ENCODE results near the gene SCYGR3. TPM values are rescaled to one million over a fixed set of nuclear protein-coding genes. Genes with fewer than 3 reads are reported as not detected.

The SCYGR3 gene, protein sequence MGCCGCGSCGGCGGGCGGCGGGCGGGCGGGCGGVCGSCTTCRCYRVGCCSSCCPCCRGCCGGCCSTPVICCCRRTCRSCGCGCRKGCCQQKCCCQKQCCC
- total RNA-seq (2014; rRNA removed; shearing (Covaris generic)), result not detected in 2 replicates

DNA sequence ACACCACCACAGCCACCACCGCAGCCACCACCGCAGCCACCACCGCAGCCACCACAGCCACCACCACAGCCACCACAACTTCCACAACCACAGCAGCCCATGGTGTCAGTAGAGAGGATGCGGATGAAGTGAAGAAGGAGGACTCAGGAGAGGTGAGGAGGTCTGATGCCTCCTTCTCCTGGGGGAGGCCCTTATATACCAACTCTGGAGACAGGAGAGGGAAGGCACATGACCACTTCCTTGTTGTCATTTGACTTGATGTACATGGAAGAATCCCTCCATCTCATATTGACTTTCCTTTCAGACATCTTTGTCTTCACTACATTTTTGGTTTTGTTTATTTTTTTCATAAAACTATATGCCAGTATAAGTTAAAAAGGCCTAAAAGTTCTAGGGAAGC lies at the start of gene SCYGR3:
Gene SCYGR3 (minus strand): TSS at position 101 of the 400 bp plus-strand sequence. CDS start 0 bp downstream, at position 101.

GRCh38 chr2:227617316-227618230 lies 2.9 kb upstream of the SCYGR3 start, which contains the start of gene SCYGR4:
TSS of gene SCYGR4 (plus strand) at chr2:227617498. CDS start at chr2:227617498, 0 bp downstream.

GRCh38 chr2:227598835-227599503 lies 15.7 kb downstream of the SCYGR3 start, which contains the start of gene SCYGR2:
TSS of gene SCYGR2 (plus strand) at chr2:227598893. CDS start at chr2:227598893, 0 bp downstream.

Other genes starting within 250 kb of the SCYGR3 start
- gene TM4SF20, start 235.5 kb downstream of the SCYGR3 start, total RNA-seq (2014; rRNA removed; shearing (Covaris generic)), result not detected in 2 replicates
- not detected in 2 replicates for gene SCYGR1, start 226.9 kb downstream of the SCYGR3 start, total RNA-seq (2014; rRNA removed; shearing (Covaris generic))
- 17.7 and 23.8 TPM in 2 replicates for gene AGFG1, start 142.7 kb downstream of the SCYGR3 start, total RNA-seq (2014; rRNA removed; shearing (Covaris generic))
- gene SCYGR2, start 15.9 kb downstream of the SCYGR3 start, total RNA-seq (2014; rRNA removed; shearing (Covaris generic)), result not detected in 2 replicates
- not detected in 2 replicates for gene SCYGR4, start 2.7 kb upstream of the SCYGR3 start, total RNA-seq (2014; rRNA removed; shearing (Covaris generic))
- gene SCYGR5, start 52.0 kb upstream of the SCYGR3 start, total RNA-seq (2014; rRNA removed; shearing (Covaris generic)), result not detected in 2 replicates
- 0.68 and 1.1 TPM in 2 replicates for gene SLC19A3, start 103.2 kb upstream of the SCYGR3 start, total RNA-seq (2014; rRNA removed; shearing (Covaris generic))
- gene SCYGR6, start 109.9 kb upstream of the SCYGR3 start, total RNA-seq (2014; rRNA removed; shearing (Covaris generic)), result not detected in 2 replicates
- not detected in 2 replicates for gene SCYGR7, start 113.5 kb upstream of the SCYGR3 start, total RNA-seq (2014; rRNA removed; shearing (Covaris generic))
- not detected in 2 replicates for gene SCYGR8, start 131.1 kb upstream of the SCYGR3 start, total RNA-seq (2014; rRNA removed; shearing (Covaris generic))
- 1.3 TPM in 1 of 2 replicates, not detected in the other for gene CCL20, start 199.0 kb upstream of the SCYGR3 start, total RNA-seq (2014; rRNA removed; shearing (Covaris generic))